ENCODE results near the gene GTPBP1.

GTPBP1 gene

DNA sequence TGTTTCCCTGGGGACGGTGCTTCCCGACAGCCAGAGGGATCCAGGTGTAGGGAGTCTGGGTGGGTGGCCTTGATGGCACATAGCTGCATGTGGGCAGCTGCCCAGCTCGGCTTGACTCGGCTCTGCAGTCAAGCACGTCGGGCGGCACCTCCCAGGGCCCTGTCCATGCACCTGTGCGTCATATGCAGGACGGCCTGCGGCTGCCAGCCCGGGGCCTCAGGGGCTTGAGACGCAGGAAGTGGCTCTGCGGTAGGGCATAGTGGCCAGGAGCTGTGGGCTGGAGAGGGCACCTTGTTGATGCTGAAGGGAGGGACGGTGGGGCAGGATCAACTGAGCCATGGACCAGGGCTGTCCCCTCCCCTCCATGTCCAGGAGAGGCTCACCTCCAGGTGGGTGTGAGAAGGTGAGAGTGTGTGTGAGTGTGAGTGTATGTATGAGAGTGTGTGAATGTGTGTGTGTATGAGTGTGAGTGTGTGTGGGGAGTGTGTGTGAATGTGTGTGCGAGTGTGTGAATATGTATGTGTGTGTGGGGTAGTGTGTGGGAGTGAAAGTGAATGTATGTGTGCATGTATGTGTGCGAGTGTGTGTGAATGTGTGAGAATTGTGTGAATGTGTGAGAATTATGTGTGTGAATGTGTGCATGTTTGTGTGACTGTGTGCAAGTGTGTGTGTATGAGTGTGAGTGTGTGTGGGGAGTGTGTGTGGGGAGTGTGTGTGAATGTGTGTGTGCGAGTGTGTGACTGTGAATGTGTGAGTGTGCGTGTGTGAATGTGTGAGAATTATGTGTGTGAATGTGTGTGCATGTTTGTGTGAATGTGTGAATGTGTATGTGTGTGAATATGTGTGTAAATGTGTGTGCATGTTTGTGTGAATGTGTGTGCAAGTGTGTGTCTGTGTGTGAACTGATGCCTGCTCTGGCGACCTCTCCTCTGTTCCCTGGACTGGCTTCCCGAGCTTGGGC lies 55.7 kb downstream of the GTPBP1 start:
- no peak for DNase-seq

DNA sequence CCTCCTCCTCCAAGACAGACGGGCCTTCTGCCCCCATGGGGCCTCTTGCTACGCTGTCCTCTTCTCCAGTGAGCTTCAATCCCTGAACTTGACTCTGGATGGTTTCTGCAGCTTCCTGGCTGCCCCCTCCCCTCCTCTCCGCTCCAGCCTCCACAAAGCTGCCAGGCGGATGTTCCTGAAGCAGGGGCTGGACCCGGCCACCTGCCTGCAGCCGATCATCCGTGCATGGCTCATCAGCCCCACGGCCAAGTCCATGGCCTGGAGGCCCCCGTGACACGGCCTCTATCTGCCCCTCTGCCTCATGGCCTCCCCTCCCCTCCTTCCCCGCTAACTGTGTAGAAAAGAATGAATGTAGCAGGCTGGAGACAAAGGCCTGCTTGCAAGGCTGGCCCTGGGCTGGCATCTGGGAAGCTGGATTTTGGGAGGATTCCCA lies 56.8 kb downstream of the GTPBP1 start:
- DNase-seq: no peak

DNA sequence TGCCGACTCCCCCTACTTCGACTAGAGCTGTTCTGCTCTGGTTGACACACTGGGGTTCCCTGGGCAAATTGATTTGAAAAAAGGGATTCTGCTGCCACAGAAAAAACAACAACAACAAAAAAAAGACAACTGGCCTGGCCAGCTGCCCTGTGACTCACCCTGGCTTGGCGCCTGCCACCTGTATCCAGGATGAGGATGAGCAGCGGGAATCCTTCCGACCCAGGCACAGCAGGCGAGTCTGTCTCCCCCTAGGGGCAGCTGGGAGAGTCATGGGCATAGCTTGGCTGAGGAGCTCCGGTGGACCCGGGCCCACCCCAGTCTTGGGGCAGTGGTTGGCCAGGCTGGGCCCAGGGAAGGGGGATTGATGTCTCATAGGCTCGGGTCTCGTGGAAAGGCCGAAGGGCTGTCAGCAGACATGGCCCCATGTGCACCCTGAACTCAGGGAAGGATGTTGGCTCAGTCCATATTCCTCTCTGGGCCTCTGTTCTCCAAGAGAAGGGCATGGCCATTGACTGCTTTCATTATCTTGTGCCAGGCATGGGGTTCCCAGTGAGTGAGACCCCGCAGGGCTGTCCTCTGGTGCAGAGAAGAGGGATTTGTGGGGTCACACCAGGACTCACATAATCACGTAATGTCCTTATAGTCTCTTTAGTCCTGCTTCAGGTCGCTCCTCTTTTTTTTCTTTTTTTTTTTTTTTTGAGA lies 60.5 kb downstream of the GTPBP1 start:
- peak; percentile 78 for DNase-seq

DNA sequence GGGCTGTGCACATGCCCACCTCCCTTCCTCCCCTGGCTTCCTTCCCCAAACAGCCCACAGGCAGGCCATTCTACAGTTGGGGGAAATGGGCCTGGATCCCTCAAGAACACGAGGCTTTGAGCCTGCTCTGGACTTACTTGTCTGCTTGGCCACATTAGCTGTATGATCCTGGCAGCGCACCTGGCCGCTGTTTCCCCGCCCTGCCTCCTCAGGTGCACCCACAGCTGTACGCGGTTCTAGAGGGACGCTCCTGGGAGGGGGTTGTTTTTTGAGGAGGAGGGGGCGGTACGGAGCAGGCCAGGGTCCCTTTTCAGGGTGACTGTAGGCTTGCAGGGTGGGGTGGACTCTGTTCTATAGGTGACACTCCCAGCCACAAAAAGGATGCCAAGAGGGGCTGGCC lies 61.6 kb downstream of the GTPBP1 start:
- DNase-seq: no peak

DNA sequence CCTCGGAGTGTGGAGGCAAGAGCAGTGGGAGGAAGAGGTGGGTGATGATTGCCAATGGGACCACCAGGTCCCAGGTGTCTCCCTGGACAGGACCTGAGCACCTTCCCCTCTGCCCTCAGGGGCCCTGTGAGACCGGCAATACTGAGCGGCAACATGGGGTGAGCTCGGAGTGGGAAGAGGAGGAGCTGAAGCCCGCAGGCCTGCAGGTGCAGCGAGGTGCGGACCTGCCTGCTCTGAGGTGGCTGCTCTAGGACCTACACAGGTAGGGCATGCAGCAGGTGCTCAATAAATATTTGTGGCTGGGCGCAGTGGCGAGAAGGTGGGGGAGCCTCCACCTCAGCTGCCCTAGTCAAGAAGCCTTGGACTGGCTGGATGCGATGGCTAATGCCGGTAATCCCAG lies 62.3 kb downstream of the GTPBP1 start:
- no peak for DNase-seq

DNA sequence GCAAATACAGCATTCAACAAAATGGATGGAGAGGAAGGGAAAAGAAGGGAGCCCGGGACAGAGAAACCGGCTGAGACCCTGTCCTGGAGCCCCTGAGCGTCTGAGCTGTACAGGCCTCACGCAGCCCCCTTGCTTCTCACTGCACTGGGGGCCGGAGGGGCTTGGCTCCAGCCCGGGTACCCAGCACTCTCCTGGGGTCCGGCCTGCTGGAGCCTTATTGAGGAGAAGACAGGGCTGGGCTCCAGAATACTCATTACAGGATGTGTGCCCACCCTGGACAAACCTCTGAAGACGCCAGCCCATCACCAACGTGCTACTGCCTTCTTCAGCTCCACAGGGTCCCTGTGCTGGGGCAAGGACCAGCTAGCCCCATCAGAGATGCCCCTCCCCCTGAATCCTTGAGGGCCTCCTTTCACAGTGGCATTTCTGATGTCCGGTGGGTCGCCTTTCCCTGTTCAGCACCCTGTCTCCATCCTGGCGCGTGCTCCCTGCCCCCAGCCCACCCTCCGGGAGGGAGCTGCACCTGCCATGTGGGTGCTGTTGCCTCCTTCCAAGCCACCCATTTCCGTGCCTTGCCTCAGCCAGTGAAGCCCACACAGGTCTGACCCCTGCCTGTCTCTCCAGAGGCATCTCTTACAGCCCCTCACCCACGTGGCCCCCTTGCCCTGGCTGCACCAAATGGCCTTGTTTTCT lies 64.7 kb downstream of the GTPBP1 start:
- DNase-seq: no peak

DNA sequence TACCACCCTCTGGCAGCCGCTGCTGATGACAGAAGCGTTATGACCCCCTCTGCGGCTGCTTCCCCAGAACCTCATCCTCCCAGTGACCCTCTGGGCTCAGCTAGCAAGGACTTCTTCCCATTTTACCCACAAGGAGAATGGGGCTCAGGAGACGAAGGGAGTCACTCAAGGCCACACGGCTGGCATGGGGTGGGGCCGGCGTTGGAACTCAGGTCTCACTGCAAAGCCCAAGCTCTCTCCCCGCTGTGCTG lies 66.8 kb downstream of the GTPBP1 start:
- DNase-seq: no peak

DNA sequence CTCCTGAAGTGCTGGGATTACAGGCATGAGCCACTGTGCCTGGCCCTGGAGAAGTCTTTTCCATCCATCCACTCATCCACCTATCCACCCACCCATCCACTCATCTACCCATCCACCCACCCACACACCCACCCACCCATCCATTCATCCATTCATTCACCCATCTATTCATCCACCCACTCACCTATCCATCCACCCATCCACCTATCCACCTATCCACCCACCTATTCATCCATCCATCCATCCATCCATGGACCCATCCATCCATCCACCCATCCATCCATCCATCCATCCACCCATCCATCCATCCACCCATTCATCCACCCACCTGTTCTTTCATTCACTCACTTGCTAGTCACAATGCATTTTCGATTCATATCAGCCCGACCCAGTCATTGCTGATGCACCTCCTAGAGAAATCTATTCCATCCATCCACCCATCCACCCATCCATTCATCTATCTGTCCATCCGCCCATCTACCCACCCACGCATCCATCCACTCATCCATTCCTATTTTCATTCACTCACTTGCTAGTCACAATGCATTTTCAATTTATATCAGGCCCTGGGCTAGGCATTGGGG lies 67.7 kb downstream of the GTPBP1 start:
- DNase-seq: no peak

DNA sequence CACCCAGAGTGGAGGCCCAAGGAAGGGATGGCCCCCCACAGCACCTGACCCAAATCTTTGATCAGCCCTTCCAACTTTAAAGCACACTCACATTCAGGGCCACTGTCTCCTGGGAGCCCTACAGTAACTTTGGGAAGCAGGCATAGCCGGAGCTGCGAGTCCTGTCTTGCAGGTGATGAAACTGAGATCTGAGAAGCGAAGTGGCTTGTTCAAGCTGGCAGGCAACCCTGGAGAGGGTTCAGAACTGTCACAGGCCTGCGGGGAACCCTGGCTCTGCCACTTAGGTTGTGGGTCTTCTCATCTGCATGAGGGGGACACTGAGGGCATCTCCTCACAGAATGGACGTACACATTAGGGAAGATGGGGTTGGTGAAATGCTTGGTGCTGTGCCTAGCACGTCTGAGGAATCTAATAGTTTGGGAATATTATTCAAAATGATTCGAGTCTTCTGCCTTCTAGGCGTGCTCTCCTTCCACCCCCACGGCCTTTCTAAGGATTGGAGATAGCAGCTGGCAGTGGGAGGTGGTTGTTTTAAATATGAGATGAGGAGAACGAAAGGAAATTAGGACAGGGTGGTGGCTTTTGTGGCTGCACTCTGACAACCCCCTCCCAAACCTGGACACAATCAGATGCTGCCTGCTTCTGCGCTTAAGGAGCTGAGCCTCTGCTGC lies 68.9 kb downstream of the GTPBP1 start:
- DNase-seq: no peak

DNA sequence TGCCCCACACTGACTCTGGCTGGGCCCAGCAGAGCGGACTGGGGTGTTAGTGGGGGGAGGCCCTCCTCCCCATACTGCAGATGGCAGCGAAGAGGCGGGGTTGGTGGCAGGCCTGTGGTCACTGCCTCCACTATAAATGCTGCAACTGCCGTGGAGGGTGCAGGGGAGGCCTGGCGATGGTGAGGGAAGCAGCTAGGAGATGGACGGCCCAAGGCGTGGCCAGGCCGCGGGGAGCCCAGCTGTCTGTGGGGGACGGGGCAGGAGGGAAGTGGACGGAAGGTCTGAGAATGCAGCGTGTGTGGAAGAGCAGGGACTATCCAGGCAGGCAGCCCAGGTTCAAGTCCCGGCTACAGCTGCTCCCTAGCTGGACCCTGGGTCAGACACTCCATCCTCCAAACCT lies 69.9 kb downstream of the GTPBP1 start:
- DNase-seq: no peak

DNA sequence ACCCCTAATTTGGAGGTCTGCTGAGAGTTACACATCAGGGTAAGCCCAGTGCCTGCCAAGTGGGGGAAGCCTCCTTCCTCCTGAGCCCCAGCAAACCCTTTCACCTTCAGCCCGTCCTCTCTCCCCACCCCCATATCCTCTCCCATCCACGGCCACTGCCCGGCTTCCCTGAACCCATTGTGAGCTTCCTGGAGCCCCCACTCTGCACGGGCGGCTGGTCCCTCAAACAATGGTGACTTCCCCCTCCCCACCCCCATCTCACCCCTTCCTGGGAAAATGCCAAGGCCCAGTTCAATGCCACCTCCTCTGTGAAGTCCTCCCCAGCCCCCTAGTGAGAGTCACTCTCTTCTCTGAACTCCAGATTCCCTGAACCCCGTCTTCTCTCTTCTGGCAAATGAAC lies 70.3 kb downstream of the GTPBP1 start:
- no peak for DNase-seq

DNA sequence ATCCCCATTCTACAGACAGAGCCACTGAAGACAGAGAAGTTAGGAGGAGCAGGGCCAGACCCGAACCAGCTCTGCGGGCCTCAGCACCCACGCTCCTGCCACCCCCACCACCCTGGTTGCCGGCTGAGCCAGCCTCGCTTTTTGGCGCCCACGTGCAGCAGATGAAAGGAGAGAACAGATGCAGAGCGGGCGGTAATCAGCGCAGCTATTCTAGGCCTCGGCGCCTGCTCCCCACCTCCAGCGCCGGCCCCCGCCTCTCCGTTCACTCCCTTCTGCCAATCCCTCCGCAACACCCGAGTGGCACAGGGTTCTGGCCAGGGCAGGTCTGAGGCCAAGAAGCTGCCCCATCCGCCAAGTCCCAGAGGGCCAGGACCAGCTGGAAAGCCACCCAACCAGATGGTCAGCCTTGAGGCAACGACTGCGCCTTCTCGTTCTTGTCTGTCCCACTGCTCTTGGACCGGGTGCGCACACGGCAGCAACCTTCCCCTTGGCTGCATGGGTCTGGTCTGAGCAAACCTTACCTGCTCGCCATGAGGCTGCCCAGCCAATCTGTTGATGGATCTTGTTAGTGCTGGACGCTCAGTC lies 71.4 kb downstream of the GTPBP1 start:
- no peak for DNase-seq

DNA sequence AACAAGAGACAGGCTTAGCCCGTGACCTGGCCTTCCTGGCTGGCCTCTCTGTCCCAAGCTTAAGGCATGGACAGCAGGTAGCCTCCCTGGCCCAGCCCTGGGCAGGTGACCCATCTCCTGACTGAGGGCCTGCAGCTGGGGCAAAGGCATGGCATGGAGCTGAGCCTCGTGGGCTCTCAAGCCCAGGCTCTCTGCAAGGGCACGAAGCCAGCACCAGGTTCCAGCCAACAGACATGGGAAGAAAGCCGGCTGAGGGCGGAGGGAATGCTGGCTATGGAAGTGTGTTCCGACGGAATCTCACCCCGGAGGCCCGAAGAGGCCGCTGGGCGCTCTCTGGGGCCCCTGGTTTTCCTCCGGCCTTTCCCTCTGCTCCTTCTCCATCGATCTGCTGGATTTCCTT lies 75.3 kb downstream of the GTPBP1 start:
- no peak for DNase-seq

DNA sequence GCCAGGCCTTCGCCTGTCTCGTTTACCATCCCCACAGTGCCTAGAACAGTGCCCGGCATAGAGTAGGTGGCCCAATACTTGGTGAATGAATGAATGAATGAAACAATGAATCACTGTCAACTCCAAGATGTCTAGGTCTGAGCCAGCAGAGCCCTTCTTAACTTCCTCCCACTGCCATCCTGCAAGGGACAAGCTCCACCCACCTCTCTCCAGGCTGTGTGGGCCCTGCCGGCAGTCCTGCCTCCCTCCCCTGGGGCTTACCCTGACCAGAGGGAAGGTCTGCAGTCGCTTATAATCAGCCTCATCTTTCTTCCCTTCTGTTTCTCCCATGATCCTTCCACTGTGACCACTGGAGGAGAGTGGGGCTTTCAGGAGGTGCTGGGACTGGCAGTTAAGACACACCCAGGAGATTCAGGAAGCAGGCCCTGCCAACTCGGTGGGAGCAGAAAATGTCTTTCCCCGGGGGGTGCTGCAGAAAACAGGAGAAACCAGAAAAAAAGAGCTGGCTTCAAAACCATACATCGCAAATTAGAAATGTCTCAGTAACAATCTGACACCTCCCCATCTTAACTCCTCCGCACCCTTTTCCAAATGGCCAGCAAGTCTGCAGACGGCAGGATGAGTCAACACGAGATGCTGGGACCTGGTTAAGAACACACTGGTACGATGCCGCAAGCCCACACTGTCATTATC lies 76.8 kb downstream of the GTPBP1 start:
- no peak for DNase-seq
